GM23338 (cell line): Measurements from ENCODE around the gene EIF4EBP3. TPM values are rescaled to one million over a fixed set of nuclear protein-coding genes. Genes with fewer than 3 reads are reported as not detected.
A peak's percentile ranks its signal among the peaks of the same experiment; 100 is the strongest.

Experiments used
- ATAC-seq: fragments of 200-7000 bp; cut with Tn5 transposase; 3 replicates; pipeline ENCODE4 v1.9.1; 2020
- DNase-seq: peaks from one replicate; pipeline ENCODE4 v3.0.0-alpha.2; 2015; ENCODE audit warnings: low spot score
- H2AFZ ChIP-seq: fragments of 200-600 bp; sonication (generic); 2 replicates; pipeline ENCODE4 v1.8.0; 2016; ENCODE audit warnings: antibody characterized with exemption, mild to moderate bottlenecking, moderate library complexity
- H3F3A ChIP-seq: fragments of 200-600 bp; sonication (generic); replicated peaks from 2 replicates; pipeline ENCODE4 v1.8.0; 2017; ENCODE audit warnings: antibody characterized with exemption, mixed run types, low read depth
- H3K27ac ChIP-seq: fragments of 200-600 bp; sonication (generic); 2 replicates; pipeline ENCODE4 v1.6.1; 2016; ENCODE audit warnings: low read depth
- H3K27me3 ChIP-seq: fragments of 200-600 bp; sonication (generic); 2 replicates; pipeline ENCODE4 v1.8.0; 2016; ENCODE audit warnings: mild to moderate bottlenecking, mixed run types, moderate library complexity; ENCODE audit not compliant: insufficient read depth
- H3K36me3 ChIP-seq: fragments of 200-600 bp; sonication (generic); 2 replicates; pipeline ENCODE4 v1.8.0; 2016; ENCODE audit warnings: mild to moderate bottlenecking; ENCODE audit not compliant: insufficient read depth
- H3K4me1 ChIP-seq: fragments of 200-600 bp; sonication (generic); 2 replicates; pipeline ENCODE4 v1.8.0; 2016; ENCODE audit warnings: mild to moderate bottlenecking, moderate library complexity; ENCODE audit not compliant: insufficient read depth
- H3K4me2 ChIP-seq: fragments of 200-600 bp; sonication (generic); 2 replicates; pipeline ENCODE4 v1.7.1; 2017; ENCODE audit warnings: mixed run types
- H3K4me3 ChIP-seq: fragments of 200-600 bp; sonication (generic); 2 replicates; pipeline ENCODE4 v1.6.1; 2016; ENCODE audit warnings: mixed run types
- H3K79me2 ChIP-seq: fragments of 200-600 bp; sonication (generic); replicated peaks from 2 replicates; pipeline ENCODE4 v1.8.0; 2017; ENCODE audit warnings: mild to moderate bottlenecking; ENCODE audit not compliant: insufficient read depth
- H3K9me2 ChIP-seq: fragments of 200-600 bp; sonication (generic); 2 replicates; pipeline ENCODE4 v1.8.0; 2017; ENCODE audit not compliant: insufficient read depth
- H4K20me1 ChIP-seq: fragments of 200-600 bp; sonication (generic); replicated peaks from 2 replicates; pipeline ENCODE4 v1.8.0; 2017; ENCODE audit warnings: mild to moderate bottlenecking; ENCODE audit not compliant: insufficient read depth
- H3K27ac Mint-ChIP-seq: 2 replicates; pipeline ENCODE4 v1.8.0; 2020; ENCODE audit warnings: inconsistent platforms, mild to moderate bottlenecking, moderate library complexity, mixed read lengths
- H3K27me3 Mint-ChIP-seq: 3 replicates; pipeline ENCODE4 v1.8.0; 2022; ENCODE audit warnings: low read depth, mild to moderate bottlenecking, moderate library complexity, mixed read lengths, inconsistent platforms; ENCODE audit not compliant: insufficient read depth, poor library complexity
- H3K36me3 Mint-ChIP-seq: 3 replicates; pipeline ENCODE4 v1.8.0; 2021; ENCODE audit warnings: low read depth, mild to moderate bottlenecking, inconsistent platforms, moderate library complexity, mixed read lengths
- H3K4me1 Mint-ChIP-seq: 3 replicates; pipeline ENCODE4 v1.8.0; 2020; ENCODE audit warnings: mild to moderate bottlenecking, inconsistent platforms, mixed read lengths
- H3K4me3 Mint-ChIP-seq: 3 replicates; pipeline ENCODE4 v1.8.0; 2021; ENCODE audit warnings: moderate library complexity, mild to moderate bottlenecking, inconsistent platforms, mixed read lengths
- H3K9me3 Mint-ChIP-seq: 3 replicates; pipeline ENCODE4 v1.8.0; 2020; ENCODE audit warnings: moderate library complexity, mild to moderate bottlenecking, inconsistent platforms, mixed read lengths
- CREB1 ChIP-seq: fragments of 250-450 bp; sonication (Bioruptor Pico); IDR thresholded peaks from 2 replicates; pipeline ENCODE4 v1.5.0; 2020; ENCODE audit warnings: low read depth, mild to moderate bottlenecking, moderate library complexity
- EZH2 ChIP-seq: fragments of 200-600 bp; sonication (generic); IDR thresholded peaks from one replicate; pipeline ENCODE4 v1.8.0; 2017; ENCODE audit warnings: antibody characterized with exemption, mild to moderate bottlenecking, low read depth; ENCODE audit not compliant: unreplicated experiment
- EZH2phosphoT487 ChIP-seq: fragments of 200-600 bp; sonication (generic); IDR thresholded peaks from one replicate; pipeline ENCODE4 v1.8.1; 2018; ENCODE audit warnings: antibody characterized with exemption; ENCODE audit not compliant: unreplicated experiment
- NANOG ChIP-seq: IDR thresholded peaks from 2 replicates; pipeline ENCODE4 v1.6.1; 2016; ENCODE audit warnings: antibody characterized with exemption, borderline replicate concordance
- POLR2AphosphoS5 ChIP-seq: IDR thresholded peaks from 2 replicates; pipeline ENCODE4 v1.6.1; 2016; ENCODE audit warnings: antibody characterized with exemption, low read depth
- STAT1 ChIP-seq: IDR thresholded peaks from one replicate; pipeline ENCODE4 v1.6.1; 2016; ENCODE audit warnings: antibody characterized with exemption; ENCODE audit not compliant: unreplicated experiment
- ZNF114 ChIP-seq: fragments of 250-450 bp; sonication (Bioruptor Pico); IDR thresholded peaks from 2 replicates; pipeline ENCODE4 v1.5.0; 2020; ENCODE audit warnings: mild to moderate bottlenecking, moderate library complexity
- polyA plus RNA-seq: library from polyadenylated mRNA; unstranded; fragments of >200 nt; fragmentation: Nextera tagmentation; extraction: Ambion mirVana; gene quantifications from 2 replicates; pipeline ENCODE4 v1.2.1, GENCODE V29; 2016
- total RNA-seq: library from RNA; depleted of rRNA; stranded (reverse); fragments of >200 nt; shearing (Covaris generic); gene quantifications from 2 replicates; pipeline ENCODE4 v1.2.3, GENCODE V29; 2014
- TF ChIP-seq, protein P1 (sequence below), 2 experiments: fragments of 200-600 bp in 1 of 2; sonication (generic) in 1 of 2; conservative IDR thresholded peaks; 2 replicates each; pipeline versions ENCODE4 v1.5.1 to v1.6.1; 2016 to 2017; ENCODE audit warnings: antibody characterized with exemption in 2 of 2, low read depth in 2 of 2, mild to moderate bottlenecking in 2 of 2, moderate library complexity in 1 of 2
- TF ChIP-seq, protein P2 (sequence below): IDR thresholded peaks from 2 replicates; pipeline ENCODE4 v1.6.1; 2016; ENCODE audit warnings: antibody characterized with exemption

EIF4EBP3 gene
- total and polyA plus RNA-seq, 2 experiments from 2014 or later: 2.4 to 21.5 TPM

DNA sequence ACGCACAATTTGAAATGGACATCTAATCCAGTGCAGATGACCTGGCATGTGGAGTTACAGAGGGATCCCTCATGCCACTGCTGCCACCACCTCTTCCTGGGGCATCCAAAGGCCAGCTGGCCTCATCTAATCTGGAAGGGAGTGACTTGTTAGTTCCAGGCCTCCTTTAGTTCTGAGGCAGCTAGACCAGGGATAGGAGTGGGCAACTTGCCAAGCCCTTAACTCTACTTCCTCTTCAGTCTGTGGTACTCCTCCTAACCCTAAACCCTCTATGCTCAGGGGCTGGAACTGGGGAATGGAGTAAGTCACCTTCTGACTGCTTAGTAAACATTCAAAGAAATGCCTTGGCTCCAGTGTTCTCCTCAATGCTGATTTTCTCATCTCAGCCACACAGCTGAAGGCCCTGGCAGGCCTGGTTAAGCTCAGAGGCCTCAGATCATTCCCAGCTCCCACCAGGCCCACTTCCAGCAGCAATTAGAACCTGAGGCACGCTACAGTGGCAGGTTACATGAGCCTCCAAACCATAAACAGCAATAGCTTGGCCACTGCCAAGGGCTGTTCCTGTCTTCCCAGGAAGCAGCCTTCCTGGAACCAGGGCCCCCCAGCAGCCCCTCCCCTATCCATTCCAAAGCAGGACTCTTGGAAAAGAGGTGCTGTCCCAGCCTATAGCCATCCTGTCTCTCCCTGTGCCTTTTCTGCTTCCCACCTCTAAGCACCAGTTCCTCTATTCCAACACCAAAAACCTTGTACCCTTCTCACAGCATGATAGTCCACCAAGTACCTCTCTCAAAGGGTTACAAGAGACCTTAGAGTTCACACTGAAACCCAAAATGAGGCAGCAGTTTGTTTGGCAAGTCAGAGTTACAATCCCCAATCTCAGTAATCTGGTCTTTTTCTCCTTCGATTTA is 2.0 kb downstream of the EIF4EBP3 start:
- Histone ChIP-seq H4K20me1 (peaks cover 5% of the 10 kb centered on the region; the same call in 1 of the 2 replicates), H3K4me1 (peaks cover 26% of the 10 kb centered on the region), H3K9me2 (no peaks in the 10 kb centered on the region), H3K4me3 (no peak overlapping the region), H3F3A (peaks cover 17% of the 10 kb centered on the region), H3K36me3 (peaks cover 27% of the 10 kb centered on the region; the same call in 1 of the 2 replicates), H2AFZ (no peak overlapping the region), H3K27me3 (no peaks in the 10 kb centered on the region), H3K79me2 (peaks cover 28% of the 10 kb centered on the region), H3K27ac (no peak overlapping the region), H3K4me2 (peak overlapping the region; percentile 96; the same call in 1 of the 2 replicates)
- Mint-ChIP-seq H3K27ac (peak overlapping the region; percentile 66), H3K4me1 (peaks cover 24% of the 10 kb centered on the region), H3K36me3 (peaks cover 48% of the 10 kb centered on the region), H3K4me3 (peak overlapping the region; percentile 88; the same call in 2 of the 3 replicates), H3K9me3 (no peaks in the 10 kb centered on the region), H3K27me3 (peaks cover 17% of the 10 kb centered on the region)
- TF ChIP-seq, protein P1, sequence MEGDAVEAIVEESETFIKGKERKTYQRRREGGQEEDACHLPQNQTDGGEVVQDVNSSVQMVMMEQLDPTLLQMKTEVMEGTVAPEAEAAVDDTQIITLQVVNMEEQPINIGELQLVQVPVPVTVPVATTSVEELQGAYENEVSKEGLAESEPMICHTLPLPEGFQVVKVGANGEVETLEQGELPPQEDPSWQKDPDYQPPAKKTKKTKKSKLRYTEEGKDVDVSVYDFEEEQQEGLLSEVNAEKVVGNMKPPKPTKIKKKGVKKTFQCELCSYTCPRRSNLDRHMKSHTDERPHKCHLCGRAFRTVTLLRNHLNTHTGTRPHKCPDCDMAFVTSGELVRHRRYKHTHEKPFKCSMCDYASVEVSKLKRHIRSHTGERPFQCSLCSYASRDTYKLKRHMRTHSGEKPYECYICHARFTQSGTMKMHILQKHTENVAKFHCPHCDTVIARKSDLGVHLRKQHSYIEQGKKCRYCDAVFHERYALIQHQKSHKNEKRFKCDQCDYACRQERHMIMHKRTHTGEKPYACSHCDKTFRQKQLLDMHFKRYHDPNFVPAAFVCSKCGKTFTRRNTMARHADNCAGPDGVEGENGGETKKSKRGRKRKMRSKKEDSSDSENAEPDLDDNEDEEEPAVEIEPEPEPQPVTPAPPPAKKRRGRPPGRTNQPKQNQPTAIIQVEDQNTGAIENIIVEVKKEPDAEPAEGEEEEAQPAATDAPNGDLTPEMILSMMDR (conservative IDR thresholded peaks at IDR 0.05; ENCODE audit: low read depth in 2 of 2): no peak
- DNase-seq (no peak), ATAC-seq (no peak)

DNA sequence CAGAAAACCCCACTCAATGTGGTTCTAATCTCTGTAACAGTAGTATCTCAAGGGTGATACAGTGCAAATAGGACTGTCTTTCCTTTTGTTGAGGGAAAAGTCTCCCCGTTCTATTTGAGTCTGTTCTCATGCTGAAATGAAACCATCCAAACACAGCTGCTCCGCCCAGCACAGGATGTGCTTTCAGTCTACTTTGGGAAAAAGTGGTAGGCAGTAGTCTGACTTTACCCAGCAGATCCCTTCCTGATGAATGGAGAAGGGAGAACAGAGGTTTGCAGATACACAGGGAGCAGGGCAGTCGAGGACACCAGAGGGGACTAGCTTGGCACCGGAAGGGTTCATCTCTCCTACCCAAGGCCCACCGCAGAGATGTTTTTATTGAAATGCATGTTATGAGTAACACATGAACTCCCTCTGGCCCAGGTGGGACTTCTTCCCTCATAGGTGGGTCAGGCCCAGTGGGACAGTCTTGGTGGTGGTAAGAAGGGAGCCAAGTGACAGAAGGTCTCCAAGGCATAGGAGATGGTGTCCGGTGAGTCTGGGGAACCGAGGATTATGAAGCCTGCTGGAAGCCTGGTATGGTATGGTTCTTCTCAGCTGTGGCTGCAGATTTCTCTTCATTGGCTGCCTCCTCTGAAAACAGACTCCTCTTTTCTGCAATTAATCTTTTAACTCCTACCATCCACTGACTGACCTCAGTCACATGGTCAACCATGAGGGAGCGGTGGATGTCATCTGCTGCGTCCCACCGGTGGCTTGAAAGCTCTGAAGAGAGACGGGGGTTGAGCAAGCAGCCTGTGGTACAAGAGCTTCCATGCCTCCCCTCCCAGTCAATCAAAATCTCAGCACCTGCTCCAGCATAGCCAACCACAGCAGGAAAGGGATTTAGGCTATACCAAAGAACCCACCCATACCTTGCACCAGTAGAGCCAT is 3.0 kb downstream of the EIF4EBP3 start:
- H3K4me3 Mint-ChIP-seq: no peak overlapping the region; the same call in 2 of the 3 replicates
- H3K36me3 Mint-ChIP-seq: peaks cover 49% of the 10 kb centered on the region
- H3K27ac ChIP-seq: no peak overlapping the region
- no peaks in the 10 kb centered on the region for H3K27me3 ChIP-seq
- no peak overlapping the region for H3K4me3 ChIP-seq
- H3K4me1 Mint-ChIP-seq: peaks cover 25% of the 10 kb centered on the region
- ATAC-seq (no peak), DNase-seq (no peak)
- H2AFZ ChIP-seq: no peak overlapping the region
- peaks cover 38% of the 10 kb centered on the region for H3K79me2 ChIP-seq
- H3F3A ChIP-seq: peaks cover 17% of the 10 kb centered on the region
- no peaks in the 10 kb centered on the region for H3K9me2 ChIP-seq
- H3K27ac Mint-ChIP-seq: no peak overlapping the region
- H3K4me2 ChIP-seq: no peak overlapping the region
- peaks cover 22% of the 10 kb centered on the region for H3K27me3 Mint-ChIP-seq
- no peaks in the 10 kb centered on the region; the same call in 2 of the 3 replicates for H3K9me3 Mint-ChIP-seq
- H3K4me1 ChIP-seq: peaks cover 26% of the 10 kb centered on the region
- H3K36me3 ChIP-seq: peaks cover 21% of the 10 kb centered on the region; the same call in 1 of the 2 replicates
- H4K20me1 ChIP-seq: peaks cover 5% of the 10 kb centered on the region; the same call in 1 of the 2 replicates
- TF ChIP-seq CREB1 (no peak), STAT1 (no peak), ZNF114 (CRISPR knock-in tag) (no peak), NANOG (no peak), EZH2 (no peak), POLR2AphosphoS5 (no peak), EZH2phosphoT487 (no peak)
- TF ChIP-seq, protein P2, sequence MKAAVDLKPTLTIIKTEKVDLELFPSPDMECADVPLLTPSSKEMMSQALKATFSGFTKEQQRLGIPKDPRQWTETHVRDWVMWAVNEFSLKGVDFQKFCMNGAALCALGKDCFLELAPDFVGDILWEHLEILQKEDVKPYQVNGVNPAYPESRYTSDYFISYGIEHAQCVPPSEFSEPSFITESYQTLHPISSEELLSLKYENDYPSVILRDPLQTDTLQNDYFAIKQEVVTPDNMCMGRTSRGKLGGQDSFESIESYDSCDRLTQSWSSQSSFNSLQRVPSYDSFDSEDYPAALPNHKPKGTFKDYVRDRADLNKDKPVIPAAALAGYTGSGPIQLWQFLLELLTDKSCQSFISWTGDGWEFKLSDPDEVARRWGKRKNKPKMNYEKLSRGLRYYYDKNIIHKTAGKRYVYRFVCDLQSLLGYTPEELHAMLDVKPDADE: no peak
